Muscle layer of duodenum (tissue), 2 donors: ENCODE results near the gene IRX1.

Experiments
- H3K27ac ChIP-seq: one replicate; pipeline ENCODE4 v1.7.0; 2013; ENCODE audit warnings: mild to moderate bottlenecking, low read length
- H3K27me3 ChIP-seq: one replicate; pipeline ENCODE4 v1.7.0; 2013; ENCODE audit warnings: low read depth, mild to moderate bottlenecking, control low read depth, low read length
- H3K36me3 ChIP-seq, 2 donors: one replicate each; pipeline ENCODE4 v1.7.0; 2013; ENCODE audit warnings: low read length in 2 of 2, control low read depth in 1 of 2, mild to moderate bottlenecking in 1 of 2; ENCODE audit not compliant: insufficient read depth in 2 of 2, control insufficient read depth in 1 of 2
- H3K4me1 ChIP-seq, 2 donors: one replicate each; pipeline ENCODE4 v1.7.0; 2013; ENCODE audit warnings: low read length in 2 of 2, mild to moderate bottlenecking in 2 of 2, control low read depth in 1 of 2, moderate library complexity in 1 of 2; ENCODE audit not compliant: insufficient read depth in 2 of 2, control insufficient read depth in 1 of 2
- H3K4me3 ChIP-seq, 2 donors: one replicate each; pipeline ENCODE4 v1.7.0; 2013; ENCODE audit warnings: low read length in 2 of 2, low read depth in 1 of 2, mild to moderate bottlenecking in 1 of 2
- H3K9me3 ChIP-seq, 2 donors: one replicate each; pipeline ENCODE4 v1.7.0; 2013; ENCODE audit warnings: low read length in 2 of 2, control low read depth in 1 of 2, mild to moderate bottlenecking in 1 of 2; ENCODE audit not compliant: control insufficient read depth in 1 of 2
- donor health status: healthy.

Gene IRX1

GRCh38 chr5:3615829-3616228 lies 20.2 kb downstream of the IRX1 start:
- no peak overlapping the region for H3K4me3 ChIP-seq
- H3K36me3 ChIP-seq, result no peaks in the 10 kb centered on the region
- no peak overlapping the region for H3K27ac ChIP-seq
- H3K4me1 ChIP-seq, result no peaks in the 10 kb centered on the region
- H3K27me3 ChIP-seq, result no peaks in the 10 kb centered on the region
- H3K9me3 ChIP-seq, result no peaks in the 10 kb centered on the region

DNA sequence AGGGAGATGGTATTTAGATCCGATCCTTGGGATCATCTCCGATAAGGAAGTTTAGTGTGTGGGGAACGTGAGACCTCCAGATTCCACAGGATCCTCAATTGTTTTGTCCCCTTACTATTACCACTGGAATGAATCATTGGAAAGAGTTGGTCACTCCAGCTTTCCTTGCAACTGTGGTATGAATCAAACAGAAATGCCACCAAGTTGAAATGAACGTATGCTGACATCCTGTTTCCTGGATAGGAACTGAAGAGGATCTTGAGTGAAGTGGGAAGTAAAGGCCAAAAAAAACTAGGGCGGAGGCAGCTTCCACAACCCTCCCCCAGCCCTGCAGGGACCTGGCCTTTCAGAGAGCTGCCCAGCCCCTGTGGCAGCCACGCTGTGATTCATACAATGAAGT lies 23.9 kb downstream of the IRX1 start:
- Histone ChIP-seq H3K4me1 (no peaks in the 10 kb centered on the region), H3K36me3 (no peaks in the 10 kb centered on the region), H3K27ac (no peak overlapping the region), H3K27me3 (no peaks in the 10 kb centered on the region), H3K4me3 (no peak overlapping the region), H3K9me3 (no peaks in the 10 kb centered on the region)

DNA sequence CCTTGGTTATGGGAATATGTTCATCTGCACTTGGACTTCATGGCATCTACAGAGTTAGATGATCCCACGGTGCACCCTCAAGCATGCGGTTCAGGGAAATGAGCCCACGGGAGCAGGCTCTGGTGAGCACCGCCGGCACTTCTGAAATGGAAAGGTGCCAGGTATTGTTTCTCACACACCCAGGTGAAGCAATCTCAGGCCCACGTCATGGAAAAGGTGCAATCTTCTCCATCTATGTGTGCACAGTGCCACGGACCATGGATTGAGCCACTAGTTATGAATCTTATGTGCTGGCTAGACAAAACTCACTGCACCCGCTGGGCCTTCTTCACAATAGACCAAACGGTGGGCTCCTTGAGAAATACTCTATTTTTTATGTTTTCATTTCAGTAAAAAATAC lies 27.3 kb downstream of the IRX1 start:
- Histone ChIP-seq H3K27me3 (no peaks in the 10 kb centered on the region), H3K9me3 (no peaks in the 10 kb centered on the region), H3K36me3 (no peaks in the 10 kb centered on the region), H3K4me3 (no peak overlapping the region), H3K27ac (no peak overlapping the region), H3K4me1 (no peaks in the 10 kb centered on the region)

DNA sequence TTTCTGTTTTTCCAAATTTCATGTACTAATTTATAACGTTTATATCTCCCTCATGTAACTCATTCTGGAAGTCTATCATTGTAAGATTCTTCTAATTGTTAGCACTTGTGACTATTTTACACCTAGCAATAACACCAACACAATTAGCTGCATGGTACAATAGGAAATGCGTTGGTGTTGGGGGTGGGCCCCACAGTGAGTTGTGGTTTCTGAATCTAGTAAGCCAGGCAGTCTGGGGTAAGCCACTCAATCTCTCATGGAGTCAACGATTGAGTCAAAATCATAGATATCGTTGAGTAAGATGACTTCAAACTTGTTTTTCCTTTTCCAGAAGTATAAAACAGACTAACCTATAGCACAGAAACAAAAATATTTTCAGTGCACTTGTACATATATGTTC lies 30.0 kb downstream of the IRX1 start:
- Histone ChIP-seq H3K9me3 (no peaks in the 10 kb centered on the region), H3K4me3 (no peak overlapping the region), H3K27me3 (no peaks in the 10 kb centered on the region), H3K4me1 (no peaks in the 10 kb centered on the region), H3K27ac (no peak overlapping the region), H3K36me3 (no peaks in the 10 kb centered on the region)

DNA sequence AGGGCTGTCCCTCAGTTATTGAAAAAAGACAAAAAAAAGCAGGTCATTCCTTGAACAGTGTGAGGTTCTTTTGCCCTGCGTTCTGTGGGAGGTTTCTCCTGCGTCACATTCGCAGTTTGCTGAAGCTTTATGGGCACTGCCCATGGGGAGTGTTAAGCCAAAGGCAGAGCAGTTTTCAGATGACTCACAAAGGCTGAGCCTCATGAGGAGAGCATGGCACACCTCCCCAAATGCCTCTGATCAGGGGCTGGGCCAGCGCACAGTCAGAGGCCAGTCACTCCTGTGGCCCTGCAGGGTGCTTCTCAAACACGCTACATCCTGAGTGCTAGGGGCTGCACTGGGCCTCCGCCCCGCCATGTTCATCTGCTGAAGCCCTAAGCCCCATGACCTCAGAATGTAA lies 38.4 kb downstream of the IRX1 start:
- Histone ChIP-seq H3K36me3 (no peaks in the 10 kb centered on the region), H3K27me3 (no peaks in the 10 kb centered on the region), H3K27ac (no peak overlapping the region), H3K4me3 (no peak overlapping the region), H3K4me1 (no peaks in the 10 kb centered on the region), H3K9me3 (peaks cover 0 to 9% of the 10 kb centered on the region in 2 donors)

DNA sequence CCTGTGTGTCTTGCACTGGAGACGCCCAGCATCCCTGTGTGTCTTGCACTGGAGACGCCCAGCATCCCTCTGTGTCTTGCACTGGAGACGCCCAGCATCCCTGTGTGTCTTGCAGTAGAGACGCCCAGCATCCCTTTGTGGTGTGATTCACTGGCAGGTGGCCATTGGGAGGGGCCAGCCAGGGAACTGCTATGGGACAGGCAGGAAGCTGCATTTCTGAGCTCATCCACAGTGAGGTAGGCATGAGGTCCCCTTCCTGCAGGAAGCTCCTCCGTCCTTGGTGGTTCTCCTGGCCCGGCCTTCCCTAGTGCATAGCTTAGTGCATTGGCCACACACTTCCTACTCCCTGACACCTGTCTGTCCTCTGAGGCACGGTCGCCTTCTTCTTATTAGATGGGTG lies 43.5 kb downstream of the IRX1 start:
- Histone ChIP-seq H3K36me3 (no peaks in the 10 kb centered on the region), H3K9me3 (peaks cover 0 to 5% of the 10 kb centered on the region in 2 donors), H3K27me3 (no peaks in the 10 kb centered on the region), H3K27ac (no peak overlapping the region), H3K4me1 (no peaks in the 10 kb centered on the region), H3K4me3 (no peak overlapping the region)

DNA sequence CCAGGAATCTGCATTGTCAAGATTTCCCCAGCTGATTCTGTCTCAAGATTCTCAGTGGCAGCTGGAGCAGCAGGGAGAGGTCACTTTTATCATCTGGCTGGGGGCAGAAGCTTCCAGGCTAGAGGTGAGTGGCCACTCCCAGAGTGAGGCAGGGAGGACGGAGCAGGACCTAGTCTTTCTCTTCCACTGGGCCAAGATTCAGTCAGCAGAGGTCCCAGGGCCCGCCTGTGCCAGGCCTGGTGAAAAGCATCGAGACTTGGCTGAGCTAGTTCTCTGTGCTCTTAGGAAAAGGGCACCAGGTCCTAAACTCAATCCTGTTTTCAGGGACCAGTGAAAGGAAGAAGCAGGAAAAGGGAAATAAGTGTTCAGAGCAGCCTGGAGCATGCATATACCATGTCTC lies 46.6 kb downstream of the IRX1 start:
- Histone ChIP-seq H3K36me3 (no peaks in the 10 kb centered on the region), H3K4me3 (no peak overlapping the region), H3K27ac (no peak overlapping the region), H3K27me3 (no peaks in the 10 kb centered on the region), H3K4me1 (no peaks in the 10 kb centered on the region), H3K9me3 (peaks cover 0 to 2% of the 10 kb centered on the region in 2 donors)

GRCh38 chr5:3650320-3650719 lies 54.7 kb downstream of the IRX1 start:
- H3K27ac ChIP-seq, result no peak overlapping the region
- no peaks in the 10 kb centered on the region for H3K27me3 ChIP-seq
- H3K4me1 ChIP-seq, result no peaks in the 10 kb centered on the region
- peaks cover 0 to 4% of the 10 kb centered on the region in 2 donors for H3K9me3 ChIP-seq
- no peaks in the 10 kb centered on the region for H3K36me3 ChIP-seq
- no peak overlapping the region for H3K4me3 ChIP-seq

- Histone ChIP-seq H3K36me3 (no peaks in the 10 kb centered on the region), H3K4me1 (no peaks in the 10 kb centered on the region), H3K27me3 (no peaks in the 10 kb centered on the region), H3K27ac (no peak overlapping the region), H3K4me3 (no peak overlapping the region), H3K9me3 (peaks cover 0 to 2% of the 10 kb centered on the region in 2 donors)
Measured at GRCh38 chr5:3650868-3651267, 55.2 kb downstream of the IRX1 start.
